ENCODE measurements around the gene TENM3. TPM values are rescaled to one million over a fixed set of nuclear protein-coding genes. Genes with fewer than 3 reads are reported as not detected.

Gene TENM3
- total RNA-seq, 2 donors from 2014 or later: 39.5 to 51.9 TPM

GRCh38 chr4:182554736-182555135 is 311.5 kb downstream of the TENM3 start:
- 84 to 100% methylated on average over 1 to 7 of the region's 7 CpGs for WGBS, 2 experiments (ENCODE audit: insufficient coverage in 1 of 2, insufficient read length in 1 of 2)
- Histone ChIP-seq H3K9me3 (ENCODE audit: control insufficient read depth, low read length) (no peaks in the 10 kb centered on the region), H3K27me3 (ENCODE audit: control insufficient read depth, insufficient read depth, low read length, poor library complexity, severe bottlenecking) (no peaks in the 10 kb centered on the region), H3K9ac (ENCODE audit: extremely low read depth, low read length, poor library complexity, severe bottlenecking) (no peak overlapping the region), H3K27ac (ENCODE audit: low read depth, low read length) (peak overlapping the region; percentile 26), H3K4me3 (ENCODE audit: low read length) (no peak overlapping the region), H3K36me3 (ENCODE audit: control insufficient read depth, insufficient read depth, low read length) (no peaks in the 10 kb centered on the region), H3K4me1 (ENCODE audit: control insufficient read depth, insufficient read depth, low read length) (peaks cover 13% of the 10 kb centered on the region)
- H3K9me3 Mint-ChIP-seq: no peaks in the 10 kb centered on the region
- H3K36me3 Mint-ChIP-seq (ENCODE audit: low read depth): no peaks in the 10 kb centered on the region
- peaks cover 55% of the 10 kb centered on the region for H3K4me1 Mint-ChIP-seq
- H3K27me3 Mint-ChIP-seq (ENCODE audit: insufficient read depth): no peaks in the 10 kb centered on the region
- peak overlapping the region; percentile 46 for H3K27ac Mint-ChIP-seq
- TF ChIP-seq CTCF (conservative IDR thresholded peaks at IDR 0.05): no peak
- DNase-seq: no peak
- H3K4me3 Mint-ChIP-seq: no peak overlapping the region

DNA sequence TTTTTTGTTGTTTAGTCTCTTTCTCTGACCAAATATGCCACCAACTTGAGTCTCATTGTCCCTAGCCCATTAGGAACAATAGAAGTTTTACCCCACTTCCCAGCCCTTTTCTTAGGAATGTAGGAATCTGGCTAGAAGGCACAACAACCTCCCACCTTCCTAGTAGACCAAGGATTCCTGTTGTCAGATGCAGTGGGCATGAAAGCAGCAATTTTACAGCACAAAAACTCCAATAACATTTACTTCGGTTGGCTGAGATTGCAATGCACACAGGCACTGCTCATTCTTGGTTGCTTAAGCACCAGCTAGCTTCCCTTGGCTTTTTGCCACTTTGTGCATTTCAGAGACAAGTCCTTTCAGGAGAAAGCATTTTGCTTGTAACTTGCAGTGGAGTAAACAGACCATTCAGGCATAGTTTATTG is 312.8 kb downstream of the TENM3 start:
- Histone ChIP-seq H3K27ac (ENCODE audit: low read depth, low read length) (peak overlapping the region; percentile 61), H3K27me3 (ENCODE audit: control insufficient read depth, insufficient read depth, low read length, poor library complexity, severe bottlenecking) (no peaks in the 10 kb centered on the region), H3K9me3 (ENCODE audit: control insufficient read depth, low read length) (no peaks in the 10 kb centered on the region), H3K36me3 (ENCODE audit: control insufficient read depth, insufficient read depth, low read length) (no peaks in the 10 kb centered on the region), H3K4me3 (ENCODE audit: low read length) (peak overlapping the region; percentile 25), H3K4me1 (ENCODE audit: control insufficient read depth, insufficient read depth, low read length) (peaks cover 20% of the 10 kb centered on the region), H3K9ac (ENCODE audit: extremely low read depth, low read length, poor library complexity, severe bottlenecking) (peak overlapping the region; percentile 22)
- Mint-ChIP-seq H3K4me3 (no peak overlapping the region), H3K9me3 (no peaks in the 10 kb centered on the region), H3K27me3 (ENCODE audit: insufficient read depth) (no peaks in the 10 kb centered on the region), H3K36me3 (ENCODE audit: low read depth) (no peaks in the 10 kb centered on the region), H3K4me1 (peaks cover 58% of the 10 kb centered on the region), H3K27ac (peak overlapping the region; percentile 90)
- WGBS, 2 experiments (ENCODE audit: insufficient coverage in 1 of 2, insufficient read length in 1 of 2): 41 to 44% methylated on average over 1 of the region's 1 CpG
- TF ChIP-seq CTCF (conservative IDR thresholded peaks at IDR 0.05): no peak
- peak; percentile 66 for DNase-seq

GRCh38 chr4:182556580-182556979 is 313.4 kb downstream of the TENM3 start:
- no peaks in the 10 kb centered on the region for H3K27me3 ChIP-seq (ENCODE audit: control insufficient read depth, insufficient read depth, low read length, poor library complexity, severe bottlenecking)
- H3K36me3 Mint-ChIP-seq (ENCODE audit: low read depth): no peaks in the 10 kb centered on the region
- H3K27me3 Mint-ChIP-seq (ENCODE audit: insufficient read depth): no peaks in the 10 kb centered on the region
- peaks cover 24% of the 10 kb centered on the region for H3K4me1 ChIP-seq (ENCODE audit: control insufficient read depth, insufficient read depth, low read length)
- DNase-seq: no peak
- H3K4me1 Mint-ChIP-seq: peaks cover 58% of the 10 kb centered on the region
- H3K27ac Mint-ChIP-seq: peak overlapping the region; percentile 45
- H3K9me3 ChIP-seq (ENCODE audit: control insufficient read depth, low read length): no peaks in the 10 kb centered on the region
- H3K27ac ChIP-seq (ENCODE audit: low read depth, low read length): no peak overlapping the region
- TF ChIP-seq CTCF (conservative IDR thresholded peaks at IDR 0.05): no peak
- H3K4me3 Mint-ChIP-seq: no peak overlapping the region
- H3K4me3 ChIP-seq (ENCODE audit: low read length): no peak overlapping the region
- H3K9me3 Mint-ChIP-seq: no peaks in the 10 kb centered on the region
- 78% methylated on average over 3 of the region's 3 CpGs; no CpG with 5 or more reads in 1 of the 2 experiments for WGBS, 2 experiments (ENCODE audit: insufficient coverage in 1 of 2, insufficient read length in 1 of 2)
- H3K36me3 ChIP-seq (ENCODE audit: control insufficient read depth, insufficient read depth, low read length): no peaks in the 10 kb centered on the region
- no peak overlapping the region for H3K9ac ChIP-seq (ENCODE audit: extremely low read depth, low read length, poor library complexity, severe bottlenecking)

Measured in endodermal cell (in vitro differentiated cells).